ENCODE measurements around the gene PRKCH. TPM values are rescaled to one million over a fixed set of nuclear protein-coding genes. Genes with fewer than 3 reads are reported as not detected.

The PRKCH gene
- total and polyA plus RNA-seq, 2 of the 13 experiments (the other 11 are each of a cell fraction or from before 2014, with no cell fraction given) = 0.48 to 1.3 TPM

- no peak for TF ChIP-seq NFYB (CRISPR knock-in tag; IDR thresholded peaks at IDR 0.05)
- no peak for TF ChIP-seq MXD3 (CRISPR knock-in tag; IDR thresholded peaks at IDR 0.05)
- TF ChIP-seq ZBTB43 (CRISPR knock-in tag; conservative IDR thresholded peaks at IDR 0.05) = no peak
- TF ChIP-seq TBL1XR1 (IDR thresholded peaks at IDR 0.05; ENCODE audit: borderline replicate concordance, low read length, partially characterized antibody) = no peak
- no peak for TF ChIP-seq KLF11 (CRISPR knock-in tag; IDR thresholded peaks at IDR 0.05)
- TF ChIP-seq ZSCAN22 (CRISPR knock-in tag; IDR thresholded peaks at IDR 0.05) = no peak
Observed at GRCh38 chr14:61549425-61549824, 228.0 kb downstream of the PRKCH start (continued).

GRCh38 chr14:61551384-61551783, 230.0 kb downstream of the PRKCH start:
- intact Hi-C loops (cut with micrococcal nuclease; ENCODE audit: unreplicated experiment) = no loop called here
- peaks cover 88% of the 10 kb centered on the region for H3K4me1 ChIP-seq (ENCODE audit: insufficient read depth, low read length)
- TF ChIP-seq ZNF24 (IDR thresholded peaks at IDR 0.05) = no peak
- TF ChIP-seq MBNL3 (CRISPR knock-in tag; conservative IDR thresholded peaks at IDR 0.05) = no peak
- TF ChIP-seq ZNF224 (CRISPR knock-in tag; IDR thresholded peaks at IDR 0.05) = no peak
- no peak for TF ChIP-seq KLF15 (CRISPR knock-in tag; IDR thresholded peaks at IDR 0.05; ENCODE audit: borderline replicate concordance)
- no peak for TF ChIP-seq ATF4 (CRISPR knock-in tag; IDR thresholded peaks at IDR 0.05)
- TF ChIP-seq SATB2 (CRISPR knock-in tag; IDR thresholded peaks at IDR 0.05) = no peak
- no peak for TF ChIP-seq CREM (IDR thresholded peaks at IDR 0.05)
- TF ChIP-seq CREM (CRISPR knock-in tag; IDR thresholded peaks at IDR 0.05) = no peak
- TF ChIP-seq SRSF4 (IDR thresholded peaks at IDR 0.05; ENCODE audit: low read depth, low read length, poor library complexity, severe bottlenecking) = no peak

More at GRCh38 chr14:61551384-61551783, 230.0 kb downstream of the PRKCH start:
- DNase-seq (ENCODE audit: low spot score) = no peak
- Histone ChIP-seq H2AFZ (ENCODE audit: low read length) (no peak overlapping the region), H3K9ac (ENCODE audit: insufficient read depth, low read depth, low read length) (no peak overlapping the region), H3K9me3 (ENCODE audit: low read length) (no peaks in the 10 kb centered on the region), H3K27ac (ENCODE audit: extremely low read length, insufficient read depth, low read length) (no peak overlapping the region), H3K4me3 (replicated peaks in 1 of 3; ENCODE audit: insufficient read depth in 1 of 3, low read depth in 2 of 3, low read length in 3 of 3) (no peak overlapping the region), H3K27me3 (ENCODE audit: control insufficient read depth in 1 of 2, insufficient read depth in 2 of 2, low read length in 2 of 2) (no peaks in the 10 kb centered on the region), H3K4me2 (ENCODE audit: low read depth, low read length) (no peak overlapping the region), H4K20me1 (ENCODE audit: insufficient read depth, low read length) (no peaks in the 10 kb centered on the region), H3K36me3 (replicated peaks in 1 of 2; ENCODE audit: control insufficient read depth in 1 of 2, insufficient read depth in 2 of 2, low read length in 2 of 2) (no peaks in the 10 kb centered on the region), H3K79me2 (ENCODE audit: insufficient read depth, low read length) (no peaks in the 10 kb centered on the region)
- no TSS peak for BruUV-seq (replicated peaks)
- 97% methylated on average over 3 of the region's 3 CpGs for WGBS (ENCODE audit: low lambda C conversion rate)
- no peak for ATAC-seq
- FAIRE-seq = no peak
- ChIA-PET CTCF (ENCODE audit: low intra/inter-chr PET ratio, low total read pairs) (no interaction called here), POLR2A (interaction anchor here (2.0 to 4.3 kb wide), 3 partner anchors 10 to 211 kb away, joined by 6 to 99 read pairs (median 49); partner anchors contain the start of gene SNAPC1)
- in situ Hi-C loops (cut with HindIII; ENCODE audit: extremely low pct_ligation_motif_present, low pct_unique_long_range_greater_than_20kb) = no loop called here
